CD14-positive monocyte (primary cell): Measurements from ENCODE around the gene IGSF9B. TPM values are rescaled to one million over a fixed set of nuclear protein-coding genes. Genes with fewer than 3 reads are reported as not detected.

Experiments used
- DNase-seq, 3 donors: peaks; one replicate each; pipeline ENCODE4 v3.0.0-alpha.2; 2011 to 2022
- H2AFZ ChIP-seq: 2 replicates; pipeline ENCODE4 v1.6.0; 2012; ENCODE audit warnings: mild to moderate bottlenecking, low read depth, low read length, inconsistent platforms; ENCODE audit not compliant: insufficient read depth, poor library complexity, severe bottlenecking
- H3K27ac ChIP-seq, 2 donors: 1 replicate in 1 of 2; 2 replicates in 1 of 2; pipeline ENCODE4 v1.5.1; 2012 to 2013; ENCODE audit warnings: low read length in 2 of 2, control low read depth in 1 of 2, inconsistent platforms in 1 of 2, low read depth in 1 of 2, mild to moderate bottlenecking in 1 of 2
- H3K27me3 ChIP-seq, 2 donors: one replicate each; pipeline versions ENCODE4 v1.6.0 to v1.6.1; 2011 to 2013; ENCODE audit warnings: low read length in 2 of 2; ENCODE audit not compliant: control insufficient read depth in 2 of 2, insufficient read depth in 2 of 2
- H3K36me3 ChIP-seq, 2 donors: replicated peaks in 1 of 2; 1 replicate in 1 of 2; 2 replicates in 1 of 2; pipeline versions ENCODE4 v1.5.1 to v1.6.1; 2012 to 2013; ENCODE audit warnings: low read length in 2 of 2, control low read depth in 1 of 2, inconsistent platforms in 1 of 2, mild to moderate bottlenecking in 1 of 2; ENCODE audit not compliant: insufficient read depth in 2 of 2, control insufficient read depth in 1 of 2
- H3K4me1 ChIP-seq, 2 donors: 1 replicate in 1 of 2; 2 replicates in 1 of 2; pipeline versions ENCODE4 v1.5.1 to v1.6.1; 2012 to 2013; ENCODE audit warnings: low read length in 2 of 2, control low read depth in 1 of 2, inconsistent platforms in 1 of 2, mild to moderate bottlenecking in 1 of 2, moderate library complexity in 1 of 2; ENCODE audit not compliant: insufficient read depth in 2 of 2, control insufficient read depth in 1 of 2
- H3K4me2 ChIP-seq: replicated peaks from 2 replicates; pipeline ENCODE3; 2012; ENCODE audit warnings: low read length, moderate library complexity, mild to moderate bottlenecking; ENCODE audit not compliant: poor library complexity, severe bottlenecking; ENCODE audit errors: extremely low read depth
- H3K4me3 ChIP-seq, 3 experiments: fragments of 200-600 bp in 1 of 3; sonication (generic) in 1 of 3; replicated peaks in 1 of 3; 1 replicate in 2 of 3; 2 replicates in 1 of 3; pipeline ENCODE4 v1.5.1; 2011 to 2013; ENCODE audit warnings: low read length in 3 of 3, mild to moderate bottlenecking in 3 of 3, control low read depth in 2 of 3, low read depth in 2 of 3, inconsistent platforms in 1 of 3, moderate library complexity in 1 of 3
- H3K79me2 ChIP-seq: 2 replicates; pipeline ENCODE4 v1.6.0; 2012; ENCODE audit warnings: mild to moderate bottlenecking, control low read depth, inconsistent platforms, low read length, moderate library complexity; ENCODE audit not compliant: insufficient read depth
- H3K9ac ChIP-seq: 2 replicates; pipeline ENCODE4 v1.6.0; 2017; ENCODE audit warnings: low read length, mild to moderate bottlenecking; ENCODE audit not compliant: insufficient read depth, poor library complexity, severe bottlenecking
- H3K9me3 ChIP-seq, 2 donors: replicated peaks in 1 of 2; 1 replicate in 1 of 2; 2 replicates in 1 of 2; pipeline versions ENCODE4 v1.5.1 to v1.6.1; 2012 to 2013; ENCODE audit warnings: low read length in 2 of 2, control low read depth in 1 of 2; ENCODE audit not compliant: control insufficient read depth in 1 of 2, insufficient read depth in 1 of 2
- H4K20me1 ChIP-seq: 2 replicates; pipeline ENCODE4 v1.6.0; 2012; ENCODE audit warnings: mild to moderate bottlenecking, low read length, control low read depth, moderate library complexity; ENCODE audit not compliant: insufficient read depth
- H3K27ac Mint-ChIP-seq, 7 donors: one replicate each; pipeline ENCODE4 v1.8.0; 2020; ENCODE audit warnings: mild to moderate bottlenecking in 7 of 7, mixed read lengths in 7 of 7, moderate library complexity in 6 of 7, inconsistent platforms in 2 of 7
- H3K27me3 Mint-ChIP-seq, 3 donors: one replicate each; pipeline ENCODE4 v1.8.0; 2021 to 2022; ENCODE audit warnings: low read depth in 3 of 3, mild to moderate bottlenecking in 3 of 3, mixed read lengths in 3 of 3, moderate library complexity in 3 of 3, inconsistent platforms in 1 of 3
- H3K36me3 Mint-ChIP-seq, 2 donors: one replicate each; pipeline ENCODE4 v1.8.0; 2020; ENCODE audit warnings: mixed read lengths in 2 of 2, inconsistent platforms in 1 of 2, mild to moderate bottlenecking in 1 of 2
- H3K4me1 Mint-ChIP-seq: one replicate; pipeline ENCODE4 v1.8.0; 2020; ENCODE audit warnings: mild to moderate bottlenecking, mixed read lengths
- H3K4me3 Mint-ChIP-seq, 2 donors: one replicate each; pipeline ENCODE4 v1.8.0; 2020; ENCODE audit warnings: mild to moderate bottlenecking in 2 of 2, mixed read lengths in 2 of 2, moderate library complexity in 1 of 2
- H3K9me3 Mint-ChIP-seq, 7 donors: one replicate each; pipeline ENCODE4 v1.8.0; 2020 to 2022; ENCODE audit warnings: mixed read lengths in 7 of 7, mild to moderate bottlenecking in 6 of 7, moderate library complexity in 6 of 7, inconsistent platforms in 2 of 7
- CTCF ChIP-seq: fragments of 200-600 bp; IDR thresholded peaks from one replicate; pipeline ENCODE4 v1.8.0; 2022; ENCODE audit warnings: antibody characterized with exemption, mild to moderate bottlenecking
- WGBS: methylation state at CpG from one replicate; pipeline ENCODE4 v1.1.5; 2013; ENCODE audit warnings: missing lambda C conversion rate; ENCODE audit not compliant: insufficient coverage; 5-methylcytosine and 5-hydroxymethylcytosine counted together
- intact Hi-C, 2 donors: fragments of 100-400 bp; cut with micrococcal nuclease; formaldehyde crosslinking; loops; one replicate each; pipeline versions ENCODE4 v1.15.0 to v1.15.1; 2023
- polyA plus RNA-seq, 3 donors: library from polyadenylated mRNA; depleted of rRNA in 1 of 3; unstranded in 2 of 3; stranded (reverse) in 1 of 3; fragments of 300-500 nt in 2 of 3; fragments of >200 nt in 1 of 3; fragmentation: Illumina TruSeq in 2 of 3; gene quantifications; 1 replicate in 2 of 3; 2 replicates in 1 of 3; pipeline ENCODE4 v1.2.3, GENCODE V29; 2012 to 2021

IGSF9B gene
- polyA plus RNA-seq, 3 donors: not detected

GRCh38 chr11:133980665-133981064 lies 23.9 kb upstream of the IGSF9B start:
- no peaks in the 10 kb centered on the region for H3K27me3 ChIP-seq
- no peak overlapping the region for H3K4me2 ChIP-seq
- no peaks in the 10 kb centered on the region for H3K36me3 ChIP-seq
- H3K27ac ChIP-seq: no peak overlapping the region
- H3K27me3 Mint-ChIP-seq: peaks cover 2 to 10% (median 5%) of the 10 kb centered on the region in 3 donors
- no peak overlapping the region for H2AFZ ChIP-seq
- H3K27ac Mint-ChIP-seq: no peak overlapping the region
- no peaks in the 10 kb centered on the region for H3K9me3 Mint-ChIP-seq
- H3K79me2 ChIP-seq: no peaks in the 10 kb centered on the region
- no peaks in the 10 kb centered on the region for H3K4me1 ChIP-seq
- no peak overlapping the region for H3K4me3 ChIP-seq
- intact Hi-C loops: no loop called here
- TF ChIP-seq CTCF: no peak
- no peak overlapping the region for H3K9ac ChIP-seq
- H3K4me3 Mint-ChIP-seq: no peak overlapping the region
- H3K36me3 Mint-ChIP-seq: no peaks in the 10 kb centered on the region
- H4K20me1 ChIP-seq: no peaks in the 10 kb centered on the region
- H3K9me3 ChIP-seq: no peaks in the 10 kb centered on the region
- no peaks in the 10 kb centered on the region for H3K4me1 Mint-ChIP-seq
- no peak for DNase-seq
- WGBS: 48% methylated on average over 3 of the region's 9 CpGs

- Histone ChIP-seq H3K9me3 (no peaks in the 10 kb centered on the region), H2AFZ (no peak overlapping the region), H3K27ac (no peak overlapping the region), H3K4me2 (no peak overlapping the region), H3K4me3 (no peak overlapping the region), H4K20me1 (no peaks in the 10 kb centered on the region), H3K36me3 (no peaks in the 10 kb centered on the region), H3K4me1 (no peaks in the 10 kb centered on the region), H3K9ac (no peak overlapping the region), H3K79me2 (no peaks in the 10 kb centered on the region), H3K27me3 (no peaks in the 10 kb centered on the region)
- H3K36me3 Mint-ChIP-seq: no peaks in the 10 kb centered on the region
- H3K4me3 Mint-ChIP-seq: no peak overlapping the region
- no peak for DNase-seq
- no peak for TF ChIP-seq CTCF
- WGBS: 92% methylated on average over 2 of the region's 2 CpGs
- peaks cover under 1 to 10% (median 5%) of the 10 kb centered on the region in 3 donors for H3K27me3 Mint-ChIP-seq
- no peak overlapping the region for H3K27ac Mint-ChIP-seq
- intact Hi-C loops: no loop called here
- H3K9me3 Mint-ChIP-seq: no peaks in the 10 kb centered on the region
- no peaks in the 10 kb centered on the region for H3K4me1 Mint-ChIP-seq
Observed at GRCh38 chr11:133978794-133979193, 22.0 kb upstream of the IGSF9B start.
